Measurements from ENCODE around the gene CELA3B. TPM values are rescaled to one million over a fixed set of nuclear protein-coding genes. Genes with fewer than 3 reads are reported as not detected.
"Not testable (repeated sequence)": the region's sequence is repeated elsewhere in the genome, so short reads cannot be mapped to it uniquely, and the experiment has no call there.

The CELA3B gene
- total and polyA plus RNA-seq, 3 donors from 2014 or later: 0.34 to 0.63 TPM; not detected in 1

DNA sequence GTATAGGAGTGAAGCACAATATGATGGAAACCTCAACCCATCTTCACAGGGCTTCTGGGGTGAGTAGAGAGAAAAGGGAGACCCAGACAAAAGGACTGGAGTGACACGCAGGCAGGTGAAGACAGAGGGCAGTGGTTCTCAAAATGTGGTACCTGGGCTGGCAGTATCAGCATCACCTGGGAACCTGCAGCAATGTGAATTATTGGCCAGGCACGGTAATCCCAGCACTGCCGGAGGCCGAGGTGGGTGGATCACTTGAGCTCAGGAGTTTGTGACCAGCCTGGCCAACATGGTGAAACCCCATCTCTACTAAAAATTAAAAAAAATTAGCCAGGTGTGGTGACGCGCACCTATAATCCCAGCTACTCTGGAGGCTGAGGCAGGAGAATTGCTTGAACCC, 5.3 kb downstream of the CELA3B start:
- H3K27me3 ChIP-seq; H3K36me3 ChIP-seq (ENCODE audit: low read depth, missing control alignments); H3K27ac ChIP-seq; DNase-seq; H3K4me1 ChIP-seq; H3K9me3 ChIP-seq; H3K4me3 ChIP-seq; intact Hi-C loops (cut with DNase I; ENCODE audit: low total_unique reads): not testable (repeated sequence)
- WGBS, 2 donors: 81 to 87% methylated on average over 6 of the region's 6 CpGs

DNA sequence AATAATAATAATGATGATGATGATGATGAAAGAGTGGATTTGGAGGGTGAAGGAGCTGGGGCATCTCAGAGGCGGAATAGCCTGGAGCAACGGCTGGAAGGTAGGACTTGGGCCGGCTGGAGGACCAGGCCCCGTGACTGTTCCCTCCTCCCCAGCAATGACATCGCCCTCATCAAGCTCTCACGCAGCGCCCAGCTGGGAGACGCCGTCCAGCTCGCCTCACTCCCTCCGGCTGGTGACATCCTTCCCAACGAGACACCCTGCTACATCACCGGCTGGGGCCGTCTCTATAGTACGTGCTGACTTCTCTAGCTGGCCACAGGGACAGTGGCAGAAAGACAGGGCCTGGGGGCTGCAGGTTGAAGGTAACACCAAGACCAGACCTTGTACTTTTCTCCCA, 6.7 kb downstream of the CELA3B start:
- DNase-seq; intact Hi-C loops (cut with DNase I; ENCODE audit: low total_unique reads); H3K4me3 ChIP-seq; H3K4me1 ChIP-seq; H3K27me3 ChIP-seq; H3K27ac ChIP-seq; H3K9me3 ChIP-seq; H3K36me3 ChIP-seq (ENCODE audit: low read depth, missing control alignments): not testable (repeated sequence)
- 57 to 65% methylated on average over 4 of the region's 15 CpGs for WGBS, 2 donors

DNA sequence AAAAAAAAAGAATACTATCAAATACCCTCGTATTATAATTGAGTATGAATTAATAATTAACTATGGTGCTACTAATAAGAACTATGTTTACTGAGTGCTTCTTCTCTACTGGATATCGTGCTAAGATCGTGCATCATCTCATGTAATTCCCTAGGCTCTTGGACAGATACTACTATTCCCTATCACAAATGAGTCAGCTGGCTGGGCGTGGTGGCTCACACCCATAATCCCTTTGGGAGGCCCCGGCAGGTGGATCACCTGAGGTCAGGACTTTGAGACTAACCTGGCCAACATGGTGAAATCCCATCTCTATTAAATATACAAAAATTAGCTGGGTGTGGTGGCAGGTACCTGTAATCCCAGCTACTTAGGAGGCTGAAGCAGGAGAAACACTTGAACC, 9.1 kb downstream of the CELA3B start:
- H3K27me3 ChIP-seq; DNase-seq; H3K4me1 ChIP-seq; H3K36me3 ChIP-seq (ENCODE audit: low read depth, missing control alignments); intact Hi-C loops (cut with DNase I; ENCODE audit: low total_unique reads); H3K9me3 ChIP-seq; H3K27ac ChIP-seq; H3K4me3 ChIP-seq: not testable (repeated sequence)
- WGBS, 2 donors: no CpG with 5 or more reads among the region's 5 CpGs

DNA sequence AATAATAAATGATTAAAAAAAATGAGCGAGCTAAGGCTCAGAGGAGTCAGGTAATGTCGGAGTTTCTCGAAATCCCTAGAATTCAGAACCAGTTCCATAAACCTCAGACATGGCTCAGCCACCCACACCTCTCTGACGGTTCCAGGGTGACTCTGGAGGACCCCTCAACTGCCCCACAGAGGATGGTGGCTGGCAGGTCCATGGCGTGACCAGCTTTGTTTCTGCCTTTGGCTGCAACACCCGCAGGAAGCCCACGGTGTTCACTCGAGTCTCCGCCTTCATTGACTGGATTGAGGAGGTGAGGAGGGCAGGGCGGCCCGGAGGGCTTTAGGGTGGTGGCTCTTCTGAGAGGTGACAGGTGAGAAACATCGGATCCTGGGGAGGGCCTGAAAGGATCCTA, 9.6 kb downstream of the CELA3B start:
- intact Hi-C loops (cut with DNase I; ENCODE audit: low total_unique reads); H3K27me3 ChIP-seq; DNase-seq; H3K9me3 ChIP-seq; H3K36me3 ChIP-seq (ENCODE audit: low read depth, missing control alignments); H3K27ac ChIP-seq; H3K4me1 ChIP-seq; H3K4me3 ChIP-seq: not testable (repeated sequence)
- 84 to 86% methylated on average over 9 to 11 of the region's 12 CpGs for WGBS, 2 donors

DNA sequence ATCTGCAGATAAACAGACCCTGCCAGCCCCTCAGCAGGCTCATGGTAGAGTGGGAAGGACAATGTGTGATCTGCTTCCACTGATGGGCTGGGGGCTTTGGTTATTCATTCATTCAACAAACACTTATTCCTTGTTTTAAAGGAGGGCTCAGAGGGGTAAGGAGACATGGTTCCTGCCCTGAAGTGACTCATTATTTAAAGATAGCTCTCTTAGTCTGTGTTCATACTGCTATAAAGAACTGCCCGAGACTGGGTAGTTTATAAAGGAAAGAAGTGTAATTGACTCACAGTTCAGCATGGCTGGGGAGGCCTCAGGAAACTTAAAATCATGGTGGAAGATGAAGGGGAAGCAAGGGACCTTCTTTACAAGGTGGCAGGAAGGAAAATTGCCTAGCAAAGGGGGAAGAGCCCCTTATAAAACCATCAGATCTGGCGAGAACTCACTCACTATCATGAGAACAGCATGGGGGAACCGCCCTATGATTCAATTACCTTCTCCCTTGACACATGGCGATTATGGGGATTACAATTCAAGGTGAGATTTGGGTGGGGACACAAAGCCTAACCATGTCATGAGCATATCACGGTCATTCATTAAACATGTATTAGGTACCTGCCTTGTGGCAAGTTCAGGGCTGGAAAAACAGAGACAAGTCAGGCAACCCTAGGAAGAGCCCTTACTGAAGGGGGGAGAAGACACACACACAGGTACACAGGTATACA, 13.0 kb downstream of the CELA3B start:
- H3K4me3 ChIP-seq; H3K4me1 ChIP-seq; H3K36me3 ChIP-seq (ENCODE audit: low read depth, missing control alignments); H3K9me3 ChIP-seq; intact Hi-C loops (cut with DNase I; ENCODE audit: low total_unique reads); DNase-seq; H3K27me3 ChIP-seq; H3K27ac ChIP-seq: not testable (repeated sequence)
- 67 to 72% methylated on average over 2 to 3 of the region's 5 CpGs for WGBS, 2 donors

DNA sequence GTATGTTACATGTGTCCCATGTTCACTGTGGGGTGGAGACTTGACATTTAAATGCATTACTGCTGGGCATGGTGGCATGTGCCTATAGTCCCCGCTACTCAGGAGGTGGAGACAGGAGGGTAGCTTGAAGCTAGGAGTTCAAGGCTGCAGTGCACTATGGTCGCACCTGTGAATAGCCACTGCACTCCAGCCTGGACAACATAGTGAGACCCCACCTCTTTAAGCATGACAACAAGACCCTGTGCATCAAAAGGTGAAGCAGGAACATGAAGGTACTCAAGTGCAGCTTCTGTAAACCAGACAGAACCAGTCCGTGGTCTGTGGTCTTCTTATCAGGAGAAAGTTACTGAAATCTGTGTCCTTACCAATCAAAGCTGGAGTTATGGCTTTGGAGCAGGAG, 15.4 kb downstream of the CELA3B start:
- H3K9me3 ChIP-seq; H3K27me3 ChIP-seq; intact Hi-C loops (cut with DNase I; ENCODE audit: low total_unique reads); H3K4me3 ChIP-seq; H3K27ac ChIP-seq; DNase-seq; H3K4me1 ChIP-seq; H3K36me3 ChIP-seq (ENCODE audit: low read depth, missing control alignments): not testable (repeated sequence)
- WGBS, 2 donors: 73 to 91% methylated on average over 3 of the region's 3 CpGs

DNA sequence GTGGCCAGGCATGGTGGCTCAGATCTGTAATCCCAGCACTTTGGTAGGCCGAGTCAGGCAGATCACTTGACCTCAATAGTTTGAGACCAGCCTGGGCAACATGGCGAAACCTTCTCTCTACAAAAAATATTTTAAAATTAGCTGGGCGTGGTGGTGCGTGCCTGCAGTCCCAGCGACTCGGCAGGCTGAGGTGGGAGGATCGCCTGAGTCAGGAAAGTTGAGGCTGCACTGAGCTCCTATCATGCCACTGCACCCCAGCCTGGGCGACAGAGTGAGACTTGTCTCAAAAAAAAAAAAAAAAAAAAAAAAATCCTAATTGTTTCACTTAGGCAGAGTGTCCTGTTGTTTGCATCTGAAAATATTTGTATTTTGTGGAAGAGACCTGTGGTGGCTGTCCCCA, 17.9 kb downstream of the CELA3B start:
- H3K27me3 ChIP-seq; H3K4me1 ChIP-seq; H3K9me3 ChIP-seq; DNase-seq; H3K4me3 ChIP-seq; H3K27ac ChIP-seq; intact Hi-C loops (cut with DNase I; ENCODE audit: low total_unique reads); H3K36me3 ChIP-seq (ENCODE audit: low read depth, missing control alignments): not testable (repeated sequence)
- 94 to 98% methylated on average over 8 of the region's 8 CpGs for WGBS, 2 donors

DNA sequence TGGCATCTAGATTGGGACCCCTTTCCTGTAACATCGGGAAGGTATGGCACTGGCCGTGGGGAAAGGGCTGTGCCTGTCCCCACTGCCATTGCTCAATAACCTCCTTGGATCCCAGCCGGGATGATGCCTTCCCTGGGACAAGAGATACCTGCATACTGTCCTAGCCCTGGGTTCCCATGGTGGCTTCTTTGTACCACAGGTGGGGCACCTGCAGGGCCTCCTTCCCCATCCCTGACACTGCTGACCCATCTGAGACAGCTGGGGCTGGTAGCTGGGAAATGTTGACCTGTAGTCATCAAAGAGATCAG, 19.8 kb downstream of the CELA3B start:
- DNase-seq; H3K4me1 ChIP-seq; H3K27me3 ChIP-seq; intact Hi-C loops (cut with DNase I; ENCODE audit: low total_unique reads); H3K4me3 ChIP-seq; H3K9me3 ChIP-seq; H3K27ac ChIP-seq; H3K36me3 ChIP-seq (ENCODE audit: low read depth, missing control alignments): not testable (repeated sequence)
- WGBS, 2 donors: 77% methylated on average over 3 of the region's 3 CpGs; no CpG with 5 or more reads in 1 of the 2 donors

DNA sequence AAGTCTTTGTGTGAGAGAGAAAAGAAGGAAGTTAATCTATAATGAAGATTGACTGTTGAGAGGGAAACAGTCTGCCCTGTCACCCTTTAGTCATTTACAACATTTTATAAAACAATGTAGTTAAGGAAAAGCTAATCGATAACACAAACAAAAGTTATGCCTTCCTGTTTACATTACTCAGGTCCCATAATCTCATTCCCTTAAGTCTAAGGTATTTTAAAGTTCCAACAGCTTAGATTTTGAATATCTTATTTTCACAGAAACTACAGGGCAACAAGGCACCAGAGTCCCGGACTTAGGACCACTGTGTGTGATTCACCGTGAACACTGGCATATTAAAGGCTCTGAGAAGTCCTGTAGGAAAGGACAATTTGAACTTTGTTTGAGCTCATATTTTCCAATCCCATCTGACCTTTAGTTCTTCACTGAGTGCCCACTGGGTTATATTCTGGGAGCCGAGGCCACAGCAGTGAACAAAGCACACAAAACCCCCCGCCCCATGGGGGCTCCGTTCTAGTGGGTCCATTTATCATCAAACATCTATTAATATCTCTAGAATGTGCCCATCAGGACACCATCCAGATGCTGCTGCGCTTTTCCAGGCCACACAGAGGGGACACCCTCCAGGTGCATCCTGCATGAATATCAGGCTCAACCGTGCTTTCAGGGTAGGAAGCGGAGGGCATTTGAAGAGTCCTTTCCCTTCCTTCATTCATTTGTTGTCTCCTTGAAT, 21.2 kb downstream of the CELA3B start:
- H3K9me3 ChIP-seq; H3K27ac ChIP-seq; DNase-seq; H3K27me3 ChIP-seq; H3K4me3 ChIP-seq; intact Hi-C loops (cut with DNase I; ENCODE audit: low total_unique reads); H3K4me1 ChIP-seq; H3K36me3 ChIP-seq (ENCODE audit: low read depth, missing control alignments): not testable (repeated sequence)
- WGBS, 2 donors: 74 to 83% methylated on average over 9 of the region's 9 CpGs

DNA sequence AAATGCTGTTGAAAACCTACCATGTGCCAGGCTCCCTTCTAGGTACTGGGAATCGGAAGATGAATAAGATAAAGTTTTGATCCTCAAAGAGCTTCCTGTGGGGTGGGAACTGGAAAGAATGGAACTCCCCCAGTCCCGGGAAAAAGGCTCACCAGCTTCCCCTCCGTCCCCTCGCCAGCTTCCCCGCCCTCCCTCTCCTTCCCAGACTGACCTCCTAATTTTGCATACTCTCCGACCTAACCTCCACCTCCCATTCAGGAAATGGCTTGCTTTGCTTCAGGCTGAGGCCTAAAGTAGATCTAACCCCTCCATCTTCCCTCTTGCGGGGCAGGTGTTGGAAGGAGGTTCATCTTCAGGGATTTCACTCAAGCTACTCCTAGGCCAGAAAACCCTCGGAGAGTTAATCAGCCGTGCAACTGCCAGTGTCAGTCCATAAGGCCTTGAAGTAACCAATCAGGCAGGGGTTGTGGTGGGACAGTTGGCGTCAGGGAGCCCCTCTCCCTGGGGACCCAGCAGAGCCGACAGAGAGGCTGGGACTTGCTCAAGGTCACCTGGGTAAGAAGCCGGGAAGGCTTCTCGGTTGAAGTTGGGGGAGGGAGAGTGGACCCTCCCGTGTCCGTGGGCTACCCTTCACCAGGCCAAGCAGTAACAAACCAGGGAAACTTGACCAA, 21.9 kb downstream of the CELA3B start:
- H3K27me3 ChIP-seq; H3K4me3 ChIP-seq; H3K36me3 ChIP-seq (ENCODE audit: low read depth, missing control alignments); H3K27ac ChIP-seq; H3K4me1 ChIP-seq; H3K9me3 ChIP-seq; intact Hi-C loops (cut with DNase I; ENCODE audit: low total_unique reads); DNase-seq: not testable (repeated sequence)
- WGBS, 2 donors: 57 to 73% methylated on average over 9 to 15 of the region's 15 CpGs

DNA sequence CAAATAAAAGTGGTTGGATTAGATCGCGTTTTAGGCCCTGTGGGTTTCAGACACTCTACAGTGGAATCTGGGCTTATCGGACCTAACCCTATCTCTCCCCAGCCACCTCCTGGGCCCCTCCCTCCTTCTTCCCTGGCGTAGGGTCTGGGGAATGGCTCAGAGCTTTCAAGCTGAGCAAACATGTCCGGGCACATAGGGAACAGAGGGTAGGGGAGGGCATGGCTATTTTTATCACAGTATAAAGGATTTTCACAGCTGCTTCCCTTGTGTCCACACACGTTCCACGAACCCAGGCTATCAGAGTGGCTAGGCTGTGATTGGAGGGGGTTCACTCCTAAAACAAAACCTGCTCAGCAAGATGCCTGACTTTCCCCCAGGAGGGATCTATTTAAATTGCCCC, 22.8 kb downstream of the CELA3B start:
- intact Hi-C loops (cut with DNase I; ENCODE audit: low total_unique reads): not testable (repeated sequence)
- WGBS, 2 donors: 45 to 76% methylated on average over 4 to 7 of the region's 7 CpGs

More for the DNA sequence above, 22.8 kb downstream of the CELA3B start:
- not testable (repeated sequence) for DNase-seq; H3K9me3 ChIP-seq; H3K36me3 ChIP-seq (ENCODE audit: low read depth, missing control alignments); H3K27ac ChIP-seq; H3K4me3 ChIP-seq; H3K4me1 ChIP-seq; H3K27me3 ChIP-seq
